H1 (cell line): ENCODE measurements around the gene CENPW. TPM values are rescaled to one million over a fixed set of nuclear protein-coding genes. Genes with fewer than 3 reads are reported as not detected.

Experiments
- BACH1 ChIP-seq: IDR thresholded peaks from 2 replicates; pipeline ENCODE4 v1.6.1; 2012; ENCODE audit warnings: low read length, improper control_type of control experiment
- CEBPB ChIP-seq: IDR thresholded peaks from 2 replicates; pipeline ENCODE4 v1.6.1; 2012; ENCODE audit warnings: low read depth, low read length
- CHD7 ChIP-seq: fragments of 300-600 bp; sonication (generic); IDR thresholded peaks from 2 replicates; pipeline ENCODE4 v1.7.1; 2012; ENCODE audit warnings: low read length, moderate library complexity, mild to moderate bottlenecking, inconsistent platforms; ENCODE audit not compliant: insufficient replicate concordance
- EZH2 ChIP-seq: fragments of 200-600 bp; sonication (generic); IDR thresholded peaks from 2 replicates; pipeline ENCODE4 v1.7.1; 2012; ENCODE audit warnings: low read depth, mild to moderate bottlenecking, moderate library complexity, low read length, inconsistent platforms; ENCODE audit not compliant: severe bottlenecking
- KDM4A ChIP-seq: IDR thresholded peaks from one replicate; pipeline ENCODE4 v1.7.1; 2012; ENCODE audit warnings: low read depth, mild to moderate bottlenecking, moderate library complexity, low read length, inconsistent platforms; ENCODE audit not compliant: severe bottlenecking
- NRF1 ChIP-seq: IDR thresholded peaks from 2 replicates; pipeline ENCODE4 v1.6.1; 2011; ENCODE audit warnings: mild to moderate bottlenecking, low read depth, low read length, improper control_type of control experiment
- PHF8 ChIP-seq: fragments of 200-600 bp; sonication (generic); conservative IDR thresholded peaks from 2 replicates; pipeline ENCODE4 v1.7.1; 2012; ENCODE audit warnings: low read depth, mild to moderate bottlenecking, inconsistent platforms, low read length, moderate library complexity
- POLR2AphosphoS5 ChIP-seq: IDR thresholded peaks from 2 replicates; pipeline ENCODE4 v1.6.1; 2011; ENCODE audit warnings: low read depth, low read length
- RFX5 ChIP-seq: IDR thresholded peaks from 2 replicates; pipeline ENCODE4 v1.6.1; 2011; ENCODE audit warnings: low read depth, low read length, improper control_type of control experiment, borderline replicate concordance
- SIN3A ChIP-seq, 2 experiments: IDR thresholded peaks in 1 of 2; conservative IDR thresholded peaks in 1 of 2; 2 replicates each; pipeline ENCODE4 v1.6.1; 2011 to 2012; ENCODE audit warnings: low read length in 2 of 2, improper control_type of control experiment in 1 of 2, low read depth in 1 of 2, mild to moderate bottlenecking in 1 of 2
- TEAD4 ChIP-seq: IDR thresholded peaks from 2 replicates; pipeline ENCODE4 v1.6.1; 2012; ENCODE audit warnings: low read depth, low read length, inconsistent platforms, mixed read lengths
- polyA plus RNA-seq, 7 experiments: library from polyadenylated mRNA; depleted of rRNA in 3 of 7; stranded (reverse) in 5 of 7; unstranded in 2 of 7; fragments of >200 nt in 5 of 7; fragments of 200-250 nt in 2 of 7; gene quantifications; 1 replicate in 5 of 7; 2 replicates in 1 of 7; 4 replicates in 1 of 7; pipeline versions ENCODE4 v1.2.1 to v1.2.3, GENCODE V29; 2011 to 2013; ENCODE audit warnings: missing spikeins in 2 of 7, mixed read lengths in 2 of 7
- total RNA-seq: library from RNA; stranded (reverse); fragmentation: NEBNext Ultra II Directional; extraction: Animal tissue kit (Norgen Biotek cat#: 25700); gene quantifications from 2 replicates; pipeline ENCODE4 v1.2.1, GENCODE V29; 2021

CENPW gene
- total and polyA plus RNA-seq, 2 of the 8 experiments (the other 6 are each of a cell fraction or from before 2014, with no cell fraction given): 22.0 to 91.1 TPM

- TF ChIP-seq CHD7: no peak
- TF ChIP-seq BACH1: no peak
- no peak for TF ChIP-seq RFX5
- TF ChIP-seq KDM4A: no peak
- TF ChIP-seq PHF8: no peak
- no peak for TF ChIP-seq TEAD4
- TF ChIP-seq NRF1: no peak
- no peak for TF ChIP-seq POLR2AphosphoS5
- TF ChIP-seq CEBPB: no peak
- no peak for TF ChIP-seq SIN3A (conservative IDR thresholded peaks at IDR 0.05 in 1 of 2, IDR thresholded peaks at IDR 0.05 in 1 of 2; ENCODE audit: low read depth in 1 of 2, low read length in 2 of 2)
- no peak for TF ChIP-seq EZH2
Measured at GRCh38 chr6:126351960-126352359, 12.0 kb downstream of the CENPW start (continued).
